ENCODE measurements around the gene ABCA9.
A peak's percentile ranks its signal among the peaks of the same experiment; 100 is the strongest.
"Not testable (repeated sequence)": the region's sequence is repeated elsewhere in the genome, so short reads cannot be mapped to it uniquely, and the experiment has no call there.

ABCA9 gene

GRCh38 chr17:69018022-69018615, 42.6 kb downstream of the ABCA9 start:
- DNase-seq: no peak

- no peak for DNase-seq
These were observed 45.1 kb downstream of the ABCA9 start for GRCh38 chr17:69015631-69016030.

- no peak for DNase-seq
These were observed 47.6 kb downstream of the ABCA9 start for GRCh38 chr17:69012895-69013805.

DNA sequence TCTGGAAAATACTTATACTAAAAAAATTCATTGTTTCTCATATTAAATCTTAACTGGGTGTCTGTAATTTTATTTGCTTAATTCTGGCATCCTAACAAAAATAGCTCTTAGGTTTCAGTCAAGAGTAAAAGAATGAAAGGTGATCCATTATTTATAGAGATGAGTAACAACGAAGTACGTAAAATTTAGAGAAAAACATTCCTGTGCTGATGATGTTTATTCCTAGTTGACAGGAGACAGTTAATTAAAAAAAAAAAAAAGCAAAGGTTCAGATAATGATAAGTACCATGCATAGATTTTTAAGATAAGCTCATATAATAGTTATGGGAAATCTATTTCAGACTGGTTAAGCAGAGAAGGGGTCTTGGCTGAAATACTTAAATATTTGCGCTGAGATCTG, 50.8 kb downstream of the ABCA9 start:
- no peak for DNase-seq

DNA sequence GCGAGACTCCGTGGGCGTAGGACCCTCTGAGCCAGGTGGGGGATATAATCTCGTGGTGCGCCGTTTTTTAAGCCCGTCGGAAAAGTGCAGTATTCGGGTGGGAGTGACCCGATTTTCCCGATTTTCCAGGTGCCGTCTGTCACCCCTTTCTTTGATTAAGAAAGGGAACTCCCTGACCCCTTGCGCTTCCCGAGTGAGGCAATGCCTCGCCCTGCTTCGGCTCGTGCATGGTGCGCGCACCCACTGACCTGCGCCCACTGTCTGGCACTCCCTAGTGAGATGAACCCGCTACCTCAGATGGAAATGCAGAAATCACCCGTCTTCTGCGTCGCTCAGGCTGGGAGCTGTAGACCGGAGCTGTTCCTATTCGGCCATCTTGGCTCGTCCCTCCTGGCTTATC, 56.0 kb downstream of the ABCA9 start:
- not testable (repeated sequence) for DNase-seq

DNA sequence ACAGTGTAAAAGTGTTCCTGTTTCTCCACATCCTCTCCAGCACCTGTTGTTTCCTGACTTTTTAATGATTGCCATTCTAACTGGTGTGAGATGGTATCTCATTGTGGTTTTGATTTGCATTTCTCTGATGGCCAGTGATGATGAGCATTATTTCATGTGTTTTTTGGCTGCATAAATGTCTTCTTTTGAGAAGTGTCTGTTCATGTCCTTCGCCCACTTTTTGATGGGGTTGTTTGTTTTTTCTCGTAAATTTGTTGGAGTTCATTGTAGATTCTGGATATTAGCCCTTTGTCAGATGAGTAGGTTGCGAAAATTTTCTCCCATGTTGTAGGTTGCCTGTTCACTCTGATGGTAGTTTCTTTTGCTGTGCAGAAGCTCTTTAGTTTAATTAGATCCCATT, 61.0 kb downstream of the ABCA9 start:
- DNase-seq: not testable (repeated sequence)

DNA sequence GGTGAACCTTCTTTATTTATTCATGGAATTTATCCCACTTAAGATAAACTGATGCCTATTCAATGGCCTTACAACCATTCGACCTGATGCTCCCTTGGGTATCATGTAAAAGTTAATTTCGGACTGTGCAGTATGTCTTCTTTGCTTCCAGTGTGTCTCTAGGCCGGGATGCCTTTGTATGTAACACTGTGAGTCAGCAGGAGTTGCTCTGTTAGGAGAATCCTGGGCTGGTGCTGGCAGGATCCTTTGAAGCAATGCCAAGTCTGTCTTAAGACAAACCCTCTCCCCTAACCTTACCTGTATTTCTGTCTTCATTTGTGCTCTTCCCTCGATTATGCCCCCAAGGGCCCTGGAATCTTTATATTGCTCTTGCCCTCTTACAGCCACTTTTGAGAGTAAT, 67.6 kb downstream of the ABCA9 start:
- no peak for DNase-seq

GRCh38 chr17:68987966-68988365, 72.8 kb downstream of the ABCA9 start:
- no peak for DNase-seq

DNA sequence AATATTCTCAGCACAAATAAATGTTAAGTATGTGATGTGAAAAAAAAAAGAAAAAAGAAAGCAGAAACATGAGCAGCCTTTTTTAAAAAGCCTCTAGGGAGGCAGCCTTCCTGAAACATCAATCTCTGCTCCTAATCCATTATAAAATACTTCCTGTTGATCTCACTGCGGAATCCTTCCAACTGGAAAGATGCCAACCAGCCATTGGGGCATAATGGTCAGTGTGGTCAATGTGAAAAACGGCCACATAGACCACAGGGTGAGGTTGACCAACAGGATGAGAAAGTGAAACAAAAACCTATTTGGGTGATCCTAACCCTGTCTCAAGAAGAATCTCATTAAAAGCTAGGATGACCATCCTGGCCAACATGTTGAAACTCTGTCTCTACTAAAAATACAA, 79.4 kb downstream of the ABCA9 start:
- DNase-seq: no peak

- no peak for DNase-seq
These were observed 87.5 kb downstream of the ABCA9 start for GRCh38 chr17:68973098-68973846.

DNA sequence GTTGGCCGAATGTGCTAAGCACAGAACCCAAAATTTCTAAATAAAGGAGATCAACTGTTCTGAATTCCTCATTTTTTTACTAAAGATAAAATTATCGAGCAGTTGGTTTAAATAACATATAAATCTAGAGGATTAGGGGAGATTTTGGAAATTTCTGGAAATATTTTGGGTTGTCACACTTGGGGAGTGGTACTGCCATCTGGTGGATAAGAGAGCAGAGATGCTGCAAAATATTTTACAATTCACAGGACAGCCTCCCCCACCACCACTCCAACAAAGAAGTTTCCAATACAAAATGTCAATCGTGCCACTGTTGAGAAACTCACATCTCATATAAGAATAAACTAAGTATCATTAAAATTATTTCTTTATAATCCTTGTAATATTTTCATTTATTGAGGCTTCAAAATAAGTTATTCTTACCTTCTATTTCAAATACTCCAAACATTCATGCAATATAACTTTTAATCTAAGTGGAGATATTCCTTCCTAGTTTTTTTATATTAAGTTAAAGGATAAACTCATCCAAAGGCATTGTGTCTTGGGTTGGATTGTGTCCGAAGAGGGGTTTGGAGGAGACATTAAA, 88.5 kb downstream of the ABCA9 start:
- no peak for DNase-seq

GRCh38 chr17:68969101-68969500, 91.6 kb downstream of the ABCA9 start:
- DNase-seq: no peak

GRCh38 chr17:68963958-68964357, 96.8 kb downstream of the ABCA9 start:
- DNase-seq: no peak

DNA sequence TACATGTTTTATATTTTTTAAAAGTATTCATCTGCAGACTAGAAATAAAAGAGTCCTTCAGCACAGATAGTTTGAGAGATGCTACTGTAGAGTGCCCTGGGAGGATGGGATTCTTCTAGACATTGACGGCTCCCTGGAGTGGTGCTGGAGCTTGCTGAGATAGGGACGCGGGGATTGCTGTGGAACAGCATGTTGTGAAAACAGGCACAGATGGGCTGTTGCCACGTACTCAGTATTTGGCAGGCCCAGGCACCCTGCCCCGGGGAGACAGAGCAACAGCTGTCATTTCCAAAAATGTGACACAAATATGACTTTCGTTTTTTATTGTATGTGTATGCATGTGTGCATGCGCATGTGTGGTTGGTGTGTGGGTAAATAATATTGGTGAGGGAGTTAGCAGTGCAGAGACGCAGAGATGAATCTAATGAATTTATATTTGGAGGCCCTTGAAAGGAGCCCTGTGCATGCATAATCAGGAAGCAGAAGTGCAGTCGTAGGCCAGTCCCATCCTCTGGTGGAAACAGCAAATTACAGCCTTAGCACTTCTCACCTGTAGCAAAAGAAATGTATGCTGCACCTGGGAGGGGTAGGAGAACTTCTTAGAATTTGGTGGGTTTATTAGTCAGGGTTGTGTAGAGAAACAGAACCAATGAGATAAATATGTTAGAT, 99.4 kb downstream of the ABCA9 start:
- peak; percentile 71 for DNase-seq

- DNase-seq: not testable (repeated sequence)
These were observed 101.6 kb downstream of the ABCA9 start for GRCh38 chr17:68959117-68959516.

- DNase-seq: no peak
These were observed 102.8 kb downstream of the ABCA9 start for GRCh38 chr17:68957944-68958343.

- no peak for DNase-seq
These were observed 105.4 kb downstream of the ABCA9 start, which contains the start of gene ABCA8 for GRCh38 chr17:68955181-68955841. TSS of gene ABCA8 (minus strand) at chr17:68955392. CDS start at chr17:68942034, 13,358 bp downstream.

DNA sequence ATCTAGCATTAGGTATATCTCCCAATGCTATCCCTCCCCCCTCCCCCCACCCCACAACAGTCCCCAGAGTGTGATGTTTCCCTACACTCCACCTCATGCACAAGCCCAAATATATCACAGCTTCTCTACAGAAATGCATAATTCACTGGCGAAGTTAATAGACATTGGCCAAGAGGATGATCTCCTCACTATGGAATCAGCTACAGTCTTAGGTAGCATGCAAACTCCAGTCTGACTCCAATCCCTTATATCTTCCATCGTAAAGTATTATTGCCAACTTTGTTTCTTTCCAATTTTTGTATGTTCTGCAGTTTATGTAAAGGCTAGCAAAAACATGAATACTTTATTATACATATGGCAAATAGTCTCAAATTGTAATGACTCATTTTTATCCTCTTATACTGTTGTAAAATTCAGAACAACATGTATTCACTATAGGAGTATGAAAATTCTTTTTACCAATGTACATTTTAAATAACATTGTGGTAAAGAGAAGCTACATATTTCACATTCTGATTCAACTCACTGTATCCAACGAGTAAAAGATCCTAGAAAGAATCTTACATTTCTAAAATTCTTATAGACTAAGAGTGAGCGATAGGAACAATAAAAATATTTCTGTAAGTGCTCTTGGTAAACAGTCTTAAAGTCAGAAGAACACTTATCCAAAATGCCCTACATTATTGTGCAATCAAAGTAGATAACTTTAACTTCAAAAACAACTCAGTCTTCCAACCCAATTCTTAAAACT, 106.4 kb downstream of the ABCA9 start:
- DNase-seq: no peak

DNA sequence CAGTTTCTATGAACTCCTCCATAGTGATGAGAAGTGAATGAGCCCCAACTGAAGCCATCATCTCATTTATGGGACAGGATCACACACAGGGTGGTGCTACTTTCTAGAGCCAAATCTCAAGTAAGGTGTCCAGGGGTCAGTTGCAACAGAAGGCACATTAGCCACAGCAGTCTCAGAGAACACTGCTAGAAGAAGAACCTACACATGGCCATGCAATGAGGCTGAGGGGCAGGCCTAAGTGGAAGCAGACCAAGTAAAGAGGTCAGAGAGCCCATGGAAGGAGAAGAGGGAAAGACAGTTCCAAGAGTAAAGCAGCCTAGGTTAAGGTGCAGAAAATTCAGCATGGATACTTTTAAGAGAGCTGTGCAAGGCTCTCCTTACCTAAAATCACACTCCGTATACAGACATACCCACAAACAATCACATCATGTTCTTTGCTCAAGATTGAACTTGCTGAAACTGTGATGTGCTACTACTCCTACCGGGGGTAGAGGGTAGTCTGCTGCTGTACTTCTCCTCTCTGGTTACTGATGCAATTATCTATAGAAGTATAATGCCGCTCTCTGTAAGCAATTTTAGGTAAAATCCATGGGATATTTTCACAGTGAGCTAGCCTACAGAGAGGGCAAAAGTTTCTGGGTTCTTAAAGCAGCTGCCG, 107.3 kb downstream of the ABCA9 start:
- DNase-seq: no peak

DNA sequence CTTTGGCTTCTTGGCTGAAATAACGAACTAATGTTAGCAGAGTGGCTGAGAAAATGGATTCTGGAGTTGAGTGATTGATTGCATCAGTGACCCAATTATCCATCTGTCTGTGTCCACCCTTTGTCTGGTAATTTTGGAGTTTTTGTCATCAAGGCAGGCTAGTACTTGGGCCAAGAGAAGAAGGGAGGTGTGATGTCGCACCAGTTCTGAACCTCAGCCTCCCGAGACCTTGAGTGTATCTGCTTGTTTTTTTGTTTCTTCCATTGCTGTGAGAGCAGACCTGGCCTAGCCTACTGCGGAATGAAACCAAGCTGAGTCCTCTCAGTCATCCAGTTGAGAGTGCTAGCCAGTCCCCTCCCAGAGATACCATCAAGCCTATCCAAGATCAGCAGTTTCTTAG, 110.0 kb downstream of the ABCA9 start:
- no peak for DNase-seq

GRCh38 chr17:68947868-68948267, 112.9 kb downstream of the ABCA9 start:
- not testable (repeated sequence) for DNase-seq

All from NCI-H524 treated with DMSO at 0.1 percent for 48 hours (cell line).